HEK293 (cell line): Measurements from ENCODE around the gene HYAL3.

ENCODE experiments used
- CTCF ChIP-seq: fragments of 450-650 bp; formaldehyde crosslinking; IDR thresholded peaks from 2 replicates; pipeline ENCODE4 v1.5.1; 2016; ENCODE audit warnings: missing biosample characterization, missing genetic modification characterization
- HOXC10 ChIP-seq: sonication (generic); formaldehyde crosslinking; IDR thresholded peaks from 2 replicates; pipeline ENCODE4 v1.8.1; 2023; ENCODE audit warnings: mild to moderate bottlenecking, missing genetic modification reagents
- PATZ1 ChIP-seq: fragments of 450-650 bp; formaldehyde crosslinking; IDR thresholded peaks from 2 replicates; pipeline ENCODE4 v1.5.1; 2016; ENCODE audit warnings: missing biosample characterization, missing genetic modification characterization
- REST ChIP-seq: fragments of 450-650 bp; formaldehyde crosslinking; IDR thresholded peaks from 2 replicates; pipeline ENCODE4 v1.5.1; 2016; ENCODE audit warnings: missing biosample characterization, missing genetic modification characterization
- TCF7L2 ChIP-seq: IDR thresholded peaks from 2 replicates; pipeline ENCODE4 v1.6.1; 2011; ENCODE audit warnings: low read depth, mild to moderate bottlenecking, inconsistent platforms, low read length, moderate library complexity, borderline replicate concordance
- TSHZ1 ChIP-seq: fragments of 450-650 bp; formaldehyde crosslinking; IDR thresholded peaks from 2 replicates; pipeline ENCODE4 v1.5.1; 2016; ENCODE audit warnings: missing biosample characterization, missing genetic modification characterization, borderline replicate concordance
- ZNF114 ChIP-seq: fragments of 450-650 bp; formaldehyde crosslinking; IDR thresholded peaks from 2 replicates; pipeline ENCODE4 v1.5.0; 2017; ENCODE audit warnings: missing biosample characterization, missing genetic modification characterization
- ZNF274 ChIP-seq, 2 experiments: fragments of 200-500 bp in 1 of 2; fragments of 450-650 bp in 1 of 2; sonication (Bioruptor generic) in 1 of 2; formaldehyde crosslinking in 1 of 2; IDR thresholded peaks; 2 replicates each; pipeline versions ENCODE4 v1.5.1 to v1.6.1; 2014 to 2016; ENCODE audit warnings: borderline replicate concordance in 1 of 2, inconsistent platforms in 1 of 2, low read length in 1 of 2, missing biosample characterization in 1 of 2, missing genetic modification characterization in 1 of 2
- ZNF513 ChIP-seq: fragments of 450-650 bp; IDR thresholded peaks from 2 replicates; pipeline ENCODE4 v1.5.1; 2018; ENCODE audit warnings: missing biosample characterization, missing genetic modification characterization
- ZNF670 ChIP-seq: fragments of 450-650 bp; formaldehyde crosslinking; IDR thresholded peaks from 2 replicates; pipeline ENCODE4 v1.5.1; 2016; ENCODE audit warnings: missing biosample characterization, missing genetic modification characterization, low read depth

- TF ChIP-seq TSHZ1 (tag by site-specific recombination) (no peak), CTCF (tag by site-specific recombination) (no peak), REST (tag by site-specific recombination) (no peak), TCF7L2 (no peak), PATZ1 (tag by site-specific recombination) (no peak), ZNF274 (IDR thresholded peaks at IDR 0.05; ENCODE audit: low read length) (no peak), ZNF274 (tag by site-specific recombination; IDR thresholded peaks at IDR 0.05; ENCODE audit: borderline replicate concordance) (no peak), ZNF513 (tag by site-specific recombination) (no peak), ZNF670 (tag by site-specific recombination) (no peak), ZNF114 (tag by site-specific recombination) (no peak), HOXC10 (no peak)
Observed at GRCh38 chr3:50251220-50251619, 48.0 kb downstream of the HYAL3 start.
